ENCODE results near the gene SCN1B.

SCN1B gene

DNA sequence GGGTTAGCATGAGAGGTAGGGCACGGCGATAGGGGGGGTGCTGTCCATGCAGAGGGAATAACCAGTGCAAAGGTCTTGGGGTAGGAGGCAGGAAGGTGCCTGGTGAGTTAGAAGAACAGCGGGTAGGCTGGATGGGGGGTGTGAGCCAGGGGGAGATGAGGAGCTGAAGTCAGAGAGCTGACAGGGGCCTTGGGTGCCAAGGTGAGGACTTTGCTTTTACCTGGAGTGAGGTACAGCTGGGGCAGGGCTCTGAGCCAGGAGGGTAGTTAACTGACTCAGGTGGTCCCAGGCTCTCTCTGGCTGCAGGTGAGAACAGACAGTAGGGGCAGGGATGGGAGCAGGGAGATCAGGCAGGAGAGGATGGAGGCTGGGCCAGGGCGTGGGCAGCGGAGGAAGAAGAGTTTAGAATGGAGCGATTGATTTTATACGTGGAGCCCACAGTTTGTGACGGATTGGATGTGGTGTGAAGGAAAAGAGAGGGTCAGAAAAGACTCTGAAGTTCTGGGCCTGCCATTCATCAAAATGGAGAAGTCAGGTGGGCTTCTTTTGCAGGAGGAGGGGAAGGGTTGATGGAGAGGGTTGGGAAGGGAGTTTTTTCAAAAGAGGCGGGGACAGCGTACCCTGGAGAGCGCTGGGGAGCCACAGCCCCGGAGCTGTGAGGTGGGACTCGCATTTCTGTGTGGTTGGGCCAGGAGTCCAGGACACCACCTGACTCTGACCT, 31.3 kb upstream of the SCN1B start (continued):
- TF ChIP-seq, protein P1, sequence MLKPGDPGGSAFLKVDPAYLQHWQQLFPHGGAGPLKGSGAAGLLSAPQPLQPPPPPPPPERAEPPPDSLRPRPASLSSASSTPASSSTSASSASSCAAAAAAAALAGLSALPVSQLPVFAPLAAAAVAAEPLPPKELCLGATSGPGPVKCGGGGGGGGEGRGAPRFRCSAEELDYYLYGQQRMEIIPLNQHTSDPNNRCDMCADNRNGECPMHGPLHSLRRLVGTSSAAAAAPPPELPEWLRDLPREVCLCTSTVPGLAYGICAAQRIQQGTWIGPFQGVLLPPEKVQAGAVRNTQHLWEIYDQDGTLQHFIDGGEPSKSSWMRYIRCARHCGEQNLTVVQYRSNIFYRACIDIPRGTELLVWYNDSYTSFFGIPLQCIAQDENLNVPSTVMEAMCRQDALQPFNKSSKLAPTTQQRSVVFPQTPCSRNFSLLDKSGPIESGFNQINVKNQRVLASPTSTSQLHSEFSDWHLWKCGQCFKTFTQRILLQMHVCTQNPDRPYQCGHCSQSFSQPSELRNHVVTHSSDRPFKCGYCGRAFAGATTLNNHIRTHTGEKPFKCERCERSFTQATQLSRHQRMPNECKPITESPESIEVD (tag by site-specific recombination; IDR thresholded peaks at IDR 0.05): no peak
- TF ChIP-seq, protein P2, sequence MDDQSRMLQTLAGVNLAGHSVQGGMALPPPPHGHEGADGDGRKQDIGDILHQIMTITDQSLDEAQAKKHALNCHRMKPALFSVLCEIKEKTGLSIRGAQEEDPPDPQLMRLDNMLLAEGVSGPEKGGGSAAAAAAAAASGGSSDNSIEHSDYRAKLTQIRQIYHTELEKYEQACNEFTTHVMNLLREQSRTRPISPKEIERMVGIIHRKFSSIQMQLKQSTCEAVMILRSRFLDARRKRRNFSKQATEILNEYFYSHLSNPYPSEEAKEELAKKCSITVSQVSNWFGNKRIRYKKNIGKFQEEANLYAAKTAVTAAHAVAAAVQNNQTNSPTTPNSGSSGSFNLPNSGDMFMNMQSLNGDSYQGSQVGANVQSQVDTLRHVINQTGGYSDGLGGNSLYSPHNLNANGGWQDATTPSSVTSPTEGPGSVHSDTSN (CRISPR knock-in tag; IDR thresholded peaks at IDR 0.05): no peak
- TF ChIP-seq, protein P3, sequence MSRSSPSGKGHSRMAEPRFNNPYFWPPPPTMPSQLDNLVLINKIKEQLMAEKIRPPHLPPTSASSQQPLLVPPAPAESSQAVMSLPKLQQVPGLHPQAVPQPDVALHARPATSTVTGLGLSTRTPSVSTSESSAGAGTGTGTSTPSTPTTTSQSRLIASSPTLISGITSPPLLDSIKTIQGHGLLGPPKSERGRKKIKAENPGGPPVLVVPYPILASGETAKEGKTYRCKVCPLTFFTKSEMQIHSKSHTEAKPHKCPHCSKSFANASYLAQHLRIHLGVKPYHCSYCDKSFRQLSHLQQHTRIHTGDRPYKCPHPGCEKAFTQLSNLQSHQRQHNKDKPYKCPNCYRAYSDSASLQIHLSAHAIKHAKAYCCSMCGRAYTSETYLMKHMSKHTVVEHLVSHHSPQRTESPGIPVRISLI (tag by site-specific recombination; IDR thresholded peaks at IDR 0.05): peak; percentile 42; the same call in 1 of the 2 replicates
- TF ChIP-seq HOXD13 (CRISPR knock-in tag; IDR thresholded peaks at IDR 0.05; ENCODE audit: borderline replicate concordance) (no peak), ZNF341 (tag by site-specific recombination; IDR thresholded peaks at IDR 0.05; ENCODE audit: low read depth) (peak; percentile 75), PRDM1 (tag by site-specific recombination; IDR thresholded peaks at IDR 0.05) (no peak), ZNF391 (tag by site-specific recombination; IDR thresholded peaks at IDR 0.05; ENCODE audit: borderline replicate concordance, low read depth) (peak; percentile 24; the same call in 1 of the 2 replicates), OSR2 (tag by site-specific recombination; IDR thresholded peaks at IDR 0.05) (no peak), SP2 (tag by site-specific recombination; IDR thresholded peaks at IDR 0.05) (peak; percentile 73), ZNF16 (tag by site-specific recombination; IDR thresholded peaks at IDR 0.05; ENCODE audit: low read depth) (peak; percentile 71), ZNF521 (tag by site-specific recombination; IDR thresholded peaks at IDR 0.05) (no peak), ZNF785 (tag by site-specific recombination; IDR thresholded peaks at IDR 0.05) (peak; percentile 19; the same call in 1 of the 2 replicates), ZNF621 (tag by site-specific recombination; IDR thresholded peaks at IDR 0.05) (0 out of 2 replicates have a peak, but pooled peaks have one; percentile 62), ZNF777 (tag by site-specific recombination; IDR thresholded peaks at IDR 0.05; ENCODE audit: borderline replicate concordance) (peak; percentile 43; the same call in 1 of the 2 replicates), SALL2 (tag by site-specific recombination; IDR thresholded peaks at IDR 0.05; ENCODE audit: borderline replicate concordance) (no peak), ZNF600 (tag by site-specific recombination; IDR thresholded peaks at IDR 0.05) (peak; percentile 93), KLF16 (tag by site-specific recombination; IDR thresholded peaks at IDR 0.05) (no peak), ZNF211 (tag by site-specific recombination; IDR thresholded peaks at IDR 0.05; ENCODE audit: low read depth) (no peak)
- TF ChIP-seq, protein P4, sequence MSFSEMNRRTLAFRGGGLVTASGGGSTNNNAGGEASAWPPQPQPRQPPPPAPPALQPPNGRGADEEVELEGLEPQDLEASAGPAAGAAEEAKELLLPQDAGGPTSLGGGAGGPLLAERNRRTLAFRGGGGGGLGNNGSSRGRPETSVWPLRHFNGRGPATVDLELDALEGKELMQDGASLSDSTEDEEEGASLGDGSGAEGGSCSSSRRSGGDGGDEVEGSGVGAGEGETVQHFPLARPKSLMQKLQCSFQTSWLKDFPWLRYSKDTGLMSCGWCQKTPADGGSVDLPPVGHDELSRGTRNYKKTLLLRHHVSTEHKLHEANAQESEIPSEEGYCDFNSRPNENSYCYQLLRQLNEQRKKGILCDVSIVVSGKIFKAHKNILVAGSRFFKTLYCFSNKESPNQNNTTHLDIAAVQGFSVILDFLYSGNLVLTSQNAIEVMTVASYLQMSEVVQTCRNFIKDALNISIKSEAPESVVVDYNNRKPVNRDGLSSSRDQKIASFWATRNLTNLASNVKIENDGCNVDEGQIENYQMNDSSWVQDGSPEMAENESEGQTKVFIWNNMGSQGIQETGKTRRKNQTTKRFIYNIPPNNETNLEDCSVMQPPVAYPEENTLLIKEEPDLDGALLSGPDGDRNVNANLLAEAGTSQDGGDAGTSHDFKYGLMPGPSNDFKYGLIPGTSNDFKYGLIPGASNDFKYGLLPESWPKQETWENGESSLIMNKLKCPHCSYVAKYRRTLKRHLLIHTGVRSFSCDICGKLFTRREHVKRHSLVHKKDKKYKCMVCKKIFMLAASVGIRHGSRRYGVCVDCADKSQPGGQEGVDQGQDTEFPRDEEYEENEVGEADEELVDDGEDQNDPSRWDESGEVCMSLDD (tag by site-specific recombination; IDR thresholded peaks at IDR 0.05): peak; percentile 24; the same call in 1 of the 2 replicates
- TF ChIP-seq, protein P5, sequence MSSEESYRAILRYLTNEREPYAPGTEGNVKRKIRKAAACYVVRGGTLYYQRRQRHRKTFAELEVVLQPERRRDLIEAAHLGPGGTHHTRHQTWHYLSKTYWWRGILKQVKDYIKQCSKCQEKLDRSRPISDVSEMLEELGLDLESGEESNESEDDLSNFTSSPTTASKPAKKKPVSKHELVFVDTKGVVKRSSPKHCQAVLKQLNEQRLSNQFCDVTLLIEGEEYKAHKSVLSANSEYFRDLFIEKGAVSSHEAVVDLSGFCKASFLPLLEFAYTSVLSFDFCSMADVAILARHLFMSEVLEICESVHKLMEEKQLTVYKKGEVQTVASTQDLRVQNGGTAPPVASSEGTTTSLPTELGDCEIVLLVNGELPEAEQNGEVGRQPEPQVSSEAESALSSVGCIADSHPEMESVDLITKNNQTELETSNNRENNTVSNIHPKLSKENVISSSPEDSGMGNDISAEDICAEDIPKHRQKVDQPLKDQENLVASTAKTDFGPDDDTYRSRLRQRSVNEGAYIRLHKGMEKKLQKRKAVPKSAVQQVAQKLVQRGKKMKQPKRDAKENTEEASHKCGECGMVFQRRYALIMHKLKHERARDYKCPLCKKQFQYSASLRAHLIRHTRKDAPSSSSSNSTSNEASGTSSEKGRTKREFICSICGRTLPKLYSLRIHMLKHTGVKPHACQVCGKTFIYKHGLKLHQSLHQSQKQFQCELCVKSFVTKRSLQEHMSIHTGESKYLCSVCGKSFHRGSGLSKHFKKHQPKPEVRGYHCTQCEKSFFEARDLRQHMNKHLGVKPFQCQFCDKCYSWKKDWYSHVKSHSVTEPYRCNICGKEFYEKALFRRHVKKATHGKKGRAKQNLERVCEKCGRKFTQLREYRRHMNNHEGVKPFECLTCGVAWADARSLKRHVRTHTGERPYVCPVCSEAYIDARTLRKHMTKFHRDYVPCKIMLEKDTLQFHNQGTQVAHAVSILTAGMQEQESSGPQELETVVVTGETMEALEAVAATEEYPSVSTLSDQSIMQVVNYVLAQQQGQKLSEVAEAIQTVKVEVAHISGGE (tag by site-specific recombination; conservative IDR thresholded peaks at IDR 0.05; ENCODE audit: low read depth): no peak
- TF ChIP-seq, protein P6, sequence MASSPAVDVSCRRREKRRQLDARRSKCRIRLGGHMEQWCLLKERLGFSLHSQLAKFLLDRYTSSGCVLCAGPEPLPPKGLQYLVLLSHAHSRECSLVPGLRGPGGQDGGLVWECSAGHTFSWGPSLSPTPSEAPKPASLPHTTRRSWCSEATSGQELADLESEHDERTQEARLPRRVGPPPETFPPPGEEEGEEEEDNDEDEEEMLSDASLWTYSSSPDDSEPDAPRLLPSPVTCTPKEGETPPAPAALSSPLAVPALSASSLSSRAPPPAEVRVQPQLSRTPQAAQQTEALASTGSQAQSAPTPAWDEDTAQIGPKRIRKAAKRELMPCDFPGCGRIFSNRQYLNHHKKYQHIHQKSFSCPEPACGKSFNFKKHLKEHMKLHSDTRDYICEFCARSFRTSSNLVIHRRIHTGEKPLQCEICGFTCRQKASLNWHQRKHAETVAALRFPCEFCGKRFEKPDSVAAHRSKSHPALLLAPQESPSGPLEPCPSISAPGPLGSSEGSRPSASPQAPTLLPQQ (tag by site-specific recombination; IDR thresholded peaks at IDR 0.05): no peak
- TF ChIP-seq, protein P7, sequence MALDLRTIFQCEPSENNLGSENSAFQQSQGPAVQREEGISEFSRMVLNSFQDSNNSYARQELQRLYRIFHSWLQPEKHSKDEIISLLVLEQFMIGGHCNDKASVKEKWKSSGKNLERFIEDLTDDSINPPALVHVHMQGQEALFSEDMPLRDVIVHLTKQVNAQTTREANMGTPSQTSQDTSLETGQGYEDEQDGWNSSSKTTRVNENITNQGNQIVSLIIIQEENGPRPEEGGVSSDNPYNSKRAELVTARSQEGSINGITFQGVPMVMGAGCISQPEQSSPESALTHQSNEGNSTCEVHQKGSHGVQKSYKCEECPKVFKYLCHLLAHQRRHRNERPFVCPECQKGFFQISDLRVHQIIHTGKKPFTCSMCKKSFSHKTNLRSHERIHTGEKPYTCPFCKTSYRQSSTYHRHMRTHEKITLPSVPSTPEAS (tag by site-specific recombination; IDR thresholded peaks at IDR 0.05): no peak
- TF ChIP-seq, protein P8, sequence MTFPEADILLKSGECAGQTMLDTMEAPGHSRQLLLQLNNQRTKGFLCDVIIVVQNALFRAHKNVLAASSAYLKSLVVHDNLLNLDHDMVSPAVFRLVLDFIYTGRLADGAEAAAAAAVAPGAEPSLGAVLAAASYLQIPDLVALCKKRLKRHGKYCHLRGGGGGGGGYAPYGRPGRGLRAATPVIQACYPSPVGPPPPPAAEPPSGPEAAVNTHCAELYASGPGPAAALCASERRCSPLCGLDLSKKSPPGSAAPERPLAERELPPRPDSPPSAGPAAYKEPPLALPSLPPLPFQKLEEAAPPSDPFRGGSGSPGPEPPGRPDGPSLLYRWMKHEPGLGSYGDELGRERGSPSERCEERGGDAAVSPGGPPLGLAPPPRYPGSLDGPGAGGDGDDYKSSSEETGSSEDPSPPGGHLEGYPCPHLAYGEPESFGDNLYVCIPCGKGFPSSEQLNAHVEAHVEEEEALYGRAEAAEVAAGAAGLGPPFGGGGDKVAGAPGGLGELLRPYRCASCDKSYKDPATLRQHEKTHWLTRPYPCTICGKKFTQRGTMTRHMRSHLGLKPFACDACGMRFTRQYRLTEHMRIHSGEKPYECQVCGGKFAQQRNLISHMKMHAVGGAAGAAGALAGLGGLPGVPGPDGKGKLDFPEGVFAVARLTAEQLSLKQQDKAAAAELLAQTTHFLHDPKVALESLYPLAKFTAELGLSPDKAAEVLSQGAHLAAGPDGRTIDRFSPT (tag by site-specific recombination; IDR thresholded peaks at IDR 0.05): no peak

All from HEK293 (cell line).